Measurements from ENCODE around the gene ESYT1.
A peak's percentile ranks its signal among the peaks of the same experiment; 100 is the strongest.

Gene ESYT1

GRCh38 chr12:56128670-56129205 is 671 bp downstream of the ESYT1 start:
- peak in 23 of 58 donors; percentile 12 to 52 (median 33) for DNase-seq

GRCh38 chr12:56129206-56129941 is 1.3 kb downstream of the ESYT1 start:
- peak in 37 of 58 donors; percentile 3 to 52 (median 25) for DNase-seq

DNA sequence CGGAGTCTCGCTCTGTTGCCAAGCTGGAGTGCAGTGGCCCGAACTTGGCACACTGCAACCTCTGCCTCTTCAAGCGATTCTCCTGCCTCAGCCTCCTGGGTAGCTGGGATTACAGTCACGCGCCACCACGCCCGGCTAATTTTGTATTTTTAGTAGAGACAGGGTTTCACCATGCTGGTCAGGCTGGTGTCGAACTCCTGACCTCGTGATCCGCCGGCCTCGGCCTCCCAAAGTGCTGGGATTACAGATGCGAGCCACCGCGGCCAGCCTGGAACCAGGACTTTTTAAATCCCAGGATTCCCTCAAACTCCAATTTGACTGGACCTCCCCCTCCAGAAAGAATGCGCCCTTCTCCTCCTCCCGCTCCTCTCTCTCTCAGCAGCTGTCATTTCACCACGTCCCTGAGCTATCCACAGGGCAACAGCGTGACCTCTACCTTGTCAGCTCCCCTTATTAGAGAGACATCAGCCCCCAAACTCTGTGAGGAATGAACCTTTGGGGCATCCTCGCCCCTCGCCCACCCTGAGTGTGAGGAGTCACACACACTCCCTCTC is 2.0 kb downstream of the ESYT1 start:
- DNase-seq = no peak

DNA sequence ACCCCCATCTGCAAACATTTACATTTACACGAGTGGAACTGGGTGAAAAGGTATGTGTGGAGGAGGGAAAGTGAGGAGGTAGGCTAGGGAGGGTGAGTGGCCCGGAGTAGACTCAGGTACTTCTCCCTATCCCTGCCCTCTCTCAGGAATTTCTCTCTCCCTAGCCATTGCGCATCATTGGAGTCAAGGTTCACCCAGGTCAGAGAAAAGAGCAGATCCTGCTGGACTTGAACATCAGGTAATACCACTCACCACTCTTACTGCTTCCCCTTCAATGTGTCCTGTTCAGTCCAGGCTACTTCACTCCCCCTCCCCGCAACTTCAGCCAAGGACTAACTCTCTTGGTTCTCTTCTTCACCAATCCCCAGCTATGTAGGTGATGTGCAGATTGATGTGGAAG is 2.8 kb downstream of the ESYT1 start:
- no peak for DNase-seq

DNA sequence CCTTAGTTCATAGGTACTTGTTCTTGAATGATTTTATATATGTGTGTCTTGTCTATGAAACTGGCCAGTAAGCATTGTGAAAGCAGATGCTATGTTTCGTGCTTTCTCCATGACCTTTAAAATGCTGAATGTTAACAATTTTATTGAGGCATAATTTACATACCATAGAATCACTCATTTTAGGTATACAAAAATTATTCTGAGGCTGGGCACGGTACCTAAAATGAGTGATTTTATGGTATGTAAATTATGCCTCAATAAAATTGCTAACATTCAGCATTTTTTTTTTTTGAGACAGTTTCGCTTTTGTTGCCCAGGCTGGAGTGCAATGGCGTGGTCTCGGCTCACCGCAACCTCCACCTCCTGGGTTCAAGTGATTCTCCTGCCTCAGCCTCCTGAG is 6.8 kb downstream of the ESYT1 start:
- no peak for DNase-seq

- no peak for DNase-seq
Measured at GRCh38 chr12:56137853-56138571, 9.9 kb downstream of the ESYT1 start.

- DNase-seq = no peak
Measured at GRCh38 chr12:56141946-56142784, 14.1 kb downstream of the ESYT1 start.

GRCh38 chr12:56143217-56143616 is 15.2 kb downstream of the ESYT1 start:
- DNase-seq = no peak

GRCh38 chr12:56143870-56144269 is 15.8 kb downstream of the ESYT1 start:
- DNase-seq = no peak

- no peak for DNase-seq
Measured at GRCh38 chr12:56145217-56145616, 17.1 kb downstream of the ESYT1 start.

DNA sequence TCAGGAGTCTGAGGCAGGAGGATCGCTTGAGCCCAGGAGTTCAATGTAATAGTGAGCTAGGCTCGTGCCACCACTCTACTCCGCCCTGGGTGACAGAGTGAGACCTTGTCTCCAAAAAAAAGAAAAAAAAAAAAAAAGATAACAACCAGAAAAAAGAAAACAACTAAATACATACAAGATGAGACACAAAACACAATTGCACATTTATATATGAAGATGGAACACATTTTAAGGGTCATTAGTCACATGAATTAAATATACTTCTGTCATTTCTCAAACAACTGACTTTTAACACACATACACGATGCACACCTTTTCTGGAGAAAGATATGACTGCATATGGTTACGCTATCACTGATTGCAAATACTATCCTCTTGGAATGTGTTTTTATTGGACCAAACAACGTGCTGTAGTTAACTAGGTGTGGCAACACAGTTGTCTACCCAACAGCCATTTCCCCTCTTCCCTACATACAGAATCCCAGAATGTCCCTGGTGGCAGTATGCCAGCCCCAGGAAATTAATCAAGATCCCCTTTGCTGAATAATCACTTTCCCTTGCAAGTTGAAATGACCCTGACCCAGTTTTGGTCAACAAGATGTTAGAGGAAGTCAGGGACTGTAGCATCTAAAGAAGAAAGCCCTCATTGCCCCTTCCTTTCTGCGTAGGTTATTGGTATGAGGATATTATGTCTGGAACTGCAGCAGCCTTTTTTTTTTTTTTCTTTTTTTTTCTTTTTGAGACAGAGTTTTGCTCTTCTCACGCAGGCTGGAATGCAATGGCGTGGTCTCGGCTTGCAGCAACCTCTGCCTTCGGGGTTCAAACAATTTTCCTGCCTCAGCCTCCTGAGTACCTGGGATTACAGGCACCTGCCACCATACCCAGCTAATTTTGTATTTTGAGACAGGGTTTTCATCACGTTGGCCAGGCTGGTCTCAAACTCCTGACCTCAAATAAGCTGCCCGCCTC is 18.7 kb downstream of the ESYT1 start:
- DNase-seq = no peak

DNA sequence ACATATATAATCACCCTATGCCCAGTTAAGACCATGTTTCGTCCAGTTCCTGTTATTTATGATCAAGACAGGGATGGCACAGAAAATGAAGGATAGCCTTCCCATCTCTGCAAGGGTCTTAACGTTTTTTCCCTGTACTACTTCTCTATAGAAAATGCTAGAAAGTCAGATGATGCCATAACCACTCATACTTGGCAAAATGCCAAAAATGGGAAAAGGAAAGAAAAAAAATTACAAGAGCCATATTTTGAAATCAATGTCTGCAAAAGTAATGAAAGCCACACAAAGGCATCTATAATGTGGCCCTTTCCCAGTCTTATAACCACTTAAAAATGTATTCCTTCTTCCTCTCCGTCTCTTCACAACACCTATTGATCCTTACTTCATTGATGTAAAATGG is 22.5 kb downstream of the ESYT1 start:
- DNase-seq = no peak

DNA sequence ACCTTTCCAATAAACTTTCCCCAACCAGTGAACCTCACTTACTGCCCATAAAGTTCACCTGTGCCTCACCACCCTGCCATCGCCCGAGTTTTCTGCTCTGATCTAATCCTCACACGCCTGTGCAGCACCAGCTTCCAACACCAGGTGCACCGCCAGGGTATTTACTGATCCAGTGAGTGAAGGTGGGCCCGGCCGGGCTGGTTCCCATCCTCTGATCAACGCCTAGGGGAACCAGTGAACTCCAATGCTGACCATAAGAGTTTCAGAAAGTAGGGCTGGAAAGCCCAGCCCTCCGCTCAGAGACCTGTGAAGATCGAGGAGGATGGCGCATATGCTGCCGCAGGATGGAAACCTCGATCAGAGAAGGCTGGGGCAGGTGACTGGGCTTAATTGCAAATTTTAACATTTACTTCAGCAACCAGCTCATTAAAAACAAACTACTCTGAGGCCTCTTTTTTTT is 23.6 kb downstream of the ESYT1 start:
- DNase-seq = peak in 20 of 58 donors; percentile 16 to 67 (median 44)

DNA sequence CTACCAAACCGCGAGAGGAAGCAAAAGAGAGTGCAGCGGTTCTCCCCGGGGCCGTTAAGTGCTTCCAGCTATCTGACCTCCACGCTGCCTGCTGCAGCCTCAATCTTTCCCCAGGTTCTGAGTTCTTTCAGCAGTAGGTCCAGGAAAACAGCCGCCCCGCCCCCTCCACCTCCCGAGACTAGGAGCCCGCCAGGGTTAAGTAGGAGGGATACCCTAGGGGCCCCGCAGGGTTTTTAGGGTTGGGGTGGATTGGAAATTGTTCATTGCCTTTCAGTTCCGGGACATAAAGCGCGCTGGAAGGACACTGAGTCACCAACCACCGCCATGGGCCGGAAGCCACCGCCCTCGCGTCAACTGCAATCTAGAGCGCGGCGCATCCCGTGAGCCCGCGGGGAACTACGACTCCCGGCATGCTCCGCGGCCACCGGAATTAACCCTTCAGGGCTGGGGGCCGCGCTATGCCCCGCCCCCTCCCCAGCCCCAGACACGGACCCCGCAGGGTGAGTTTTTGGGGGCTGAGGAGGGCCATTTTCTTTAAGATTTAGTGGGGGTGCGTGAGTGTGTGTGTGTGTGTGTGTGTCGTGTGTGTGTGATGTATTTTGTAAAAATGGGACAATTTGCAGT is 24.2 kb downstream of the ESYT1 start, which contains the start of gene MYL6B:
MYL6B (plus strand) TSS at position 456 of the 624 bp plus-strand sequence. CDS start 1,332 bp downstream, outside the sequence.
- peak; percentile 54 to 96 (median 86) for DNase-seq

GRCh38 chr12:56152756-56153677 is 24.9 kb downstream of the ESYT1 start:
- peak in 1 of 58 donors; percentile 31 for DNase-seq

- DNase-seq = no peak
Measured at GRCh38 chr12:56153678-56154065, 25.6 kb downstream of the ESYT1 start.

DNA sequence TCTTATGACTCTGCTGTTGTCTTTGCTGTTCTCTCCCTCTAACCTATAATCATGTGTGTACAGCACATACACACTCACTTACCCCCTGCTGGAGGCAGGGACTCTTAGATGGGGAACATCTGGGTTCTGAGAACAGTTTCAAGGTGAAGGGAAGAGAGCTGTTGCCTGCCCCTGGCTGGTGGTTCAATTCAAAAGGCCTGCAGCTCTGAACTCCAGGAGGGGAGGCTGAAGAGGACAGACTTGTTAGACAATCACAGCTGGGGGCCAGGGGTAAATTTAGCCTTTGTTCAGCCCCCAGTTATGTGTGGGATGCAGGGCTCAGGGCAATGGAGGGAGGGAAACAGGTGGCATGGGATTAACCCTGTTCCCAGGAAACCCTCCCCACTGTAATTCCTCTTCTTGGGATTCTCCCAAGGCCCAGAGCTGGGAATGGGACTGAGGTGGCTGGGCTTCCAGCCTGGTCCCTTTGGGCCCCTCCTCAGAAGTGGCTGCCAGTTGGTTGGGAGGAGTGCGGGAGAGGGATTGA is 26.2 kb downstream of the ESYT1 start:
- no peak for DNase-seq

DNA sequence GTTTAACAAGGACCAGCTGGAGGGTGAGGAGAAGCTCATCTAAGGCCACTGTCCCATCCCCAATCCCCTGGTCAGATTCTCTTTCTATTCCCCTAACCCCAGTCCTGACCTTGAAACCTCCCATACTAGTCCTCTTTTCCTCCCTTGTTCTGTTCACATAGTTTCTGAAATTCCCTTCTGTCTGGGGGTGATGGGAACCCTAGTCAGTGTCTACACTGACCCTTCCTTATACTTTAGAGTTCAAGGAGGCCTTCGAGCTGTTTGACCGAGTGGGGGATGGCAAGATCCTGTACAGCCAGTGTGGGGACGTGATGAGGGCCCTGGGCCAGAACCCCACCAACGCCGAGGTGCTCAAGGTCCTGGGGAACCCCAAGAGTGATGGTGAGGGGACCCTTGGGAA is 26.8 kb downstream of the ESYT1 start:
- DNase-seq = no peak

Data from anterior cingulate cortex (tissue), 58 donors.